ENCODE data around the gene RGS14. TPM values are rescaled to one million over a fixed set of nuclear protein-coding genes. Genes with fewer than 3 reads are reported as not detected.

RGS14 gene, protein sequence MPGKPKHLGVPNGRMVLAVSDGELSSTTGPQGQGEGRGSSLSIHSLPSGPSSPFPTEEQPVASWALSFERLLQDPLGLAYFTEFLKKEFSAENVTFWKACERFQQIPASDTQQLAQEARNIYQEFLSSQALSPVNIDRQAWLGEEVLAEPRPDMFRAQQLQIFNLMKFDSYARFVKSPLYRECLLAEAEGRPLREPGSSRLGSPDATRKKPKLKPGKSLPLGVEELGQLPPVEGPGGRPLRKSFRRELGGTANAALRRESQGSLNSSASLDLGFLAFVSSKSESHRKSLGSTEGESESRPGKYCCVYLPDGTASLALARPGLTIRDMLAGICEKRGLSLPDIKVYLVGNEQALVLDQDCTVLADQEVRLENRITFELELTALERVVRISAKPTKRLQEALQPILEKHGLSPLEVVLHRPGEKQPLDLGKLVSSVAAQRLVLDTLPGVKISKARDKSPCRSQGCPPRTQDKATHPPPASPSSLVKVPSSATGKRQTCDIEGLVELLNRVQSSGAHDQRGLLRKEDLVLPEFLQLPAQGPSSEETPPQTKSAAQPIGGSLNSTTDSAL
- total RNA-seq: 13.6 TPM

DNA sequence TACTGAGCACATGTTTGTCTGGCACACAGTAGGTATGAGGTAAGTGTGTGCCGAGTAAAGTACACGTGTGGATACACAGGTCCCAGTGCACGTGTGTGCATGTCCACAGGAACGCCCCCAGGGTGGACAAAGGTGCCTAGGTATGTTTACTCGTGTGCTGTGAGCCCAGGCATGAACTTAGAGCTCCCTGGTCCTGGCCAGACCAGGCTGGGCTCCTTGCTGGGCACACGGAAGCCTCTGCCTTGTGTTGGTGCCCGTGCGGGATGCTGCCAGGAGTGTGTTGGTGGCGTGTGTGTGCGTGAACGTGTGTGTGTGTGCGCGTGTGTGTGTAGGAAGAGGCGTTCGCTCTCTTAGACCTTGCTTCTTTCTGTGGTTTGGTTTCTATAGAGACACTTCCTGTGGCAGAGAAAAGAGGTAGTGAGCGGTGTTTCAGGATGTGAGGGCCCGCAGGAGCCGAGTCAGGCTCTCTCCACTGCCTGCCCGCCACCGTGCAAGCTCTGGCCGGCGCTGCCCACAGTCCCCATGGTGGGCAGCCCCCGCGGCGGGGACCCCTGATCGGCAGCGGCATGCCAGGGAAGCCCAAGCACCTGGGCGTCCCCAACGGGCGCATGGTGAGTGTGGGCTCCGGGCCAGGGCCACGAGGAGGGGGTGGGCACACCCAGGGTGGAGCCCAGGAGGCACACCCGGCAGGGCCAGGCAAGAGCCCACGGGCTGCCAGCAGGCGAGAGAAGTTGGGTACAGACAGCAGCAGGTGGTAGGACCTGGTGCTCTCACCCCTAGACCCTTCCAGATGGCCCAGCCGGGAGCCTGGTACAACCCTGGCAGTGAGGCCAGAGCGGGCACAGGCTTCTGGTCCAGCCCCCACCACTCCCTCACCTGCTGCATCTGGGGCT is at the start of gene RGS14:
RGS14 (plus strand) TSS at position 466 of the 893 bp plus-strand sequence; CDS start at position 567, 101 bp downstream.
- Histone ChIP-seq H3K9me3 (ENCODE audit: low read depth, low read length) (no peaks in the 10 kb centered on the region), H3K4me1 (ENCODE audit: insufficient read depth, low read length) (peaks cover 92% of the 10 kb centered on the region), H3K4me3 (ENCODE audit: low read length) (peak within 1 kb of the TSS; percentile 61), H3K27me3 (ENCODE audit: insufficient read depth, low read length) (no peaks in the 10 kb centered on the region)

DNA sequence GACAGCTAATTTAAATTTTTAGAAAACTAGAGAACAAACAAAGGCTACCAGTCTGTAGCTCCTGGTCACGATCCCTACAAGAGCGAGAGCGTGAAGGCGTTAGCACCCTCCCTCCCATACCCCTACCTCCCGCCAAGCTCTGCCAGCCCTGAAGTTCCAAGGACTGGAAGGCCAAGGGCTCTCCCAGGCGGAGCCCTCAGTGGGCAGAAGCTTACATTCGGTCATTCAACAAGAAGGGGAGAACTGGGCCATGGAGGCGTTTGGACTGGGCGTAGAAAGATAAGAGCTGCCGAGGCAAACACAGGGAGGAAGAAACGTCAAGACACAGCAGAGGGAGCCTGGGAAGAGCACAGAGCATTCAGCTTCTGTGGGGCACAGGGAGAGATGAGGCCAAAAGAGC is 49.0 kb upstream of the RGS14 start:
- H3K27me3 ChIP-seq (ENCODE audit: insufficient read depth, low read length): no peaks in the 10 kb centered on the region
- H3K4me1 ChIP-seq (ENCODE audit: insufficient read depth, low read length): peaks cover 94% of the 10 kb centered on the region
- H3K9me3 ChIP-seq (ENCODE audit: low read depth, low read length): no peaks in the 10 kb centered on the region
- no peak overlapping the region for H3K4me3 ChIP-seq (ENCODE audit: low read length)

DNA sequence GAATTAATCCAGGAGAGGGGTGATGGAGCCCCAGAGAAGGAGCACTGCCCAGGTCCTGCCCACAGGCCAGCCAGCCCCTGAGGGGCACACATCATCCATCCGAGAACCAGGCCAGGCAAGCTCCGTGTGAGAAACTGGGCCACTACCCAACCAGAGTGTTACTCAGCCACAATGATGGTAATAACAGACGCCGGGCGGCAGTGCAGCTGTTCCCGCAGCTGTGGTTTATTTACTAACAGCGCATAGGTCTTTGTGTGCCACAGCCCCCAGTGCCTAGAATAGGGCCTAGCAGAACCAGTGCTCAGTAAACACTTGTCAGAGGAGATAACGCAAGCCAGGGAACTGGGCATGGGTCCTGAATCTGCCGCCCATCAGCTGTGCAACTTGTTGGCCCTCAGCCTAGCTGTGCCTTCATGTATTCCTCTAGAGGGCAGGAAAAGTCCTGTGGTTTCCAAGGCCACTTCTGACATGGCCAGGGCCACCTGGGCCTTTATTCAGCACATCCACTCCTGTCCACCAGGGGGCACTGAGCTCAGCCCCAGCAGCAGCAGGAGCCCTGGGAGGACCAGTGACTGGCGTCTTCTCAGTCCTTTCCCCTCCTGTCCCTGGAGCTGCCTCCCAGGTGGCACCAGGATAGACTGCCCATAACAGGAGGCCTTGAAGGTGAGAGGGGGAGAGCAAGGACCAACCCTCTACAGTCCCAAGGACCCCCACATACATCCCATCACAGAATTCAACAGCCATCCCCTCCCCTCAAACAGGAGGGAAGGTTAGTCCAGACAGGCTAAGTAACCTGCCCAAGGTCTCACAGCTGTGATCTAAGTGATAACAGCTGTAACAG is 48.2 kb upstream of the RGS14 start:
- Histone ChIP-seq H3K4me3 (ENCODE audit: low read length) (no peak overlapping the region), H3K27me3 (ENCODE audit: insufficient read depth, low read length) (no peaks in the 10 kb centered on the region), H3K9me3 (ENCODE audit: low read depth, low read length) (no peaks in the 10 kb centered on the region), H3K4me1 (ENCODE audit: insufficient read depth, low read length) (peaks cover 90% of the 10 kb centered on the region)

DNA sequence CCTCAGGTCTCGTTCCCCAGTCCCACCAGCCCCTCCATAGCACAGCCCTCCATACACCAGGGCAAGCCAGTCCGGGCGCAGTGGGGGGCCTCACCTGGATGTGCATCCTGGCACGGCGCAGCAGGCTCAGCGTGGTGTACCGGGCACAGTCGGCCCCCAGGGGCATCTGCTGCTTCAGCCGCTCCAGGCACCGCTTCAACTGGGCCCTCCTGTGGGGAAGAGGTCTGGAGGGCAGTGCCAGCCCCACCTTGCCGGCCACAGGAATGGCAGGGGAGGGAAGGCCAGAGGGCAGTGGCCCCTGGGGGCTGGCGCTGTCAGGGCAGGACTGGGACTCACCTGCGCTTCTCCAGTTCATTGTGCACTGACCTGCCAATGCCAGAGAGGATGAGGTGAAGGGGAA is 47.4 kb upstream of the RGS14 start:
- H3K9me3 ChIP-seq (ENCODE audit: low read depth, low read length): no peaks in the 10 kb centered on the region
- H3K27me3 ChIP-seq (ENCODE audit: insufficient read depth, low read length): no peaks in the 10 kb centered on the region
- H3K4me1 ChIP-seq (ENCODE audit: insufficient read depth, low read length): peaks cover 83% of the 10 kb centered on the region
- H3K4me3 ChIP-seq (ENCODE audit: low read length): no peak overlapping the region

DNA sequence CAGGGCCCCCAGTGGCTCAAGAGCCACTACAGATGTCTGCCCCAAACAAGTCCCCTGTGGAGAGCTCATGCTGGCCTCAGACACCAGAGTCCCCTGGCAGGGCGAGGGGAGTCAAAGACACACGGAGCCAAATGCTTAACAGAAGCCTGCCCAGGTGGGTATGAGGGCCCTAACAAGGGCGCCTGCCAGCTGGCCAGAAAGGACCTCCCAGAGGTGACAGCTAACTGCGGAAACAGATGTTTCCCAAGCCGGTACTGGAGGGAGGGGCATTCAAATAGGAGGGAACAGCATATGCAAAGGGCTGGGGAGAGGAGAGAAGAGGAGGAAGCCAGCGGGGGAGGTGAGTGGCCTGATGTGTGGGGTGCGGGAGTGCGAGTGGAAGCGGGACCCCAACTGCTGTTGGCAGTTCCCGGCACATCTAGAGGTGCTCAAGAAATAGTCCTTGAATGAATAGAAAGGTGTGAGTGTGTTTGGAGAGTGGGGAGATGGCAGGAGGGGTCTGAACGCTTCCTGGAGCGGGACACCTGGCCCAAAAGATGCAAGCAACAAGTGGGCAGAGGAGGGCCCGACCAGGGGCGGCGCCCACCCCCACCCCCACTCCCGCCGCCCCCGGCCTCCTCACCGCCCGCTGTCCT is 46.9 kb upstream of the RGS14 start:
- no peaks in the 10 kb centered on the region for H3K9me3 ChIP-seq (ENCODE audit: low read depth, low read length)
- peaks cover 77% of the 10 kb centered on the region for H3K4me1 ChIP-seq (ENCODE audit: insufficient read depth, low read length)
- H3K4me3 ChIP-seq (ENCODE audit: low read length): no peak overlapping the region
- H3K27me3 ChIP-seq (ENCODE audit: insufficient read depth, low read length): no peaks in the 10 kb centered on the region

DNA sequence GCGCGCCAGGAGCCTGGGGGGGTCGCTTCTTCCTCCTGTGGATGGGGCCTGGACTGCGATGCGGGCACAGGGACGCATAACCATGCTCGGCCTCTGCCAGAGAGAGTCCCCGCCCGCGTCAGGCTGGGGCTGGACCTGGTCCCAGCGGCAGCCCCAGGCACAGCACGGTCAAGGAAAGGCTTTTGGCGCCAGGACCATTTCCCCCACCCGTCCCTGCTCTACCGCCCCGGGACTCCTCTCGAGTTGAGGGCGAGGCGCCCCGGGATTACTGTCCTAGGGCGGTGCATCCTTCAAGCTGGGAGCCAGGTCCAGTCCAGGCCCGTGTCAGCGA is 46.4 kb upstream of the RGS14 start:
- no peaks in the 10 kb centered on the region for H3K27me3 ChIP-seq (ENCODE audit: insufficient read depth, low read length)
- H3K4me3 ChIP-seq (ENCODE audit: low read length): peak overlapping the region; percentile 44
- H3K4me1 ChIP-seq (ENCODE audit: insufficient read depth, low read length): peaks cover 73% of the 10 kb centered on the region
- no peaks in the 10 kb centered on the region for H3K9me3 ChIP-seq (ENCODE audit: low read depth, low read length)

DNA sequence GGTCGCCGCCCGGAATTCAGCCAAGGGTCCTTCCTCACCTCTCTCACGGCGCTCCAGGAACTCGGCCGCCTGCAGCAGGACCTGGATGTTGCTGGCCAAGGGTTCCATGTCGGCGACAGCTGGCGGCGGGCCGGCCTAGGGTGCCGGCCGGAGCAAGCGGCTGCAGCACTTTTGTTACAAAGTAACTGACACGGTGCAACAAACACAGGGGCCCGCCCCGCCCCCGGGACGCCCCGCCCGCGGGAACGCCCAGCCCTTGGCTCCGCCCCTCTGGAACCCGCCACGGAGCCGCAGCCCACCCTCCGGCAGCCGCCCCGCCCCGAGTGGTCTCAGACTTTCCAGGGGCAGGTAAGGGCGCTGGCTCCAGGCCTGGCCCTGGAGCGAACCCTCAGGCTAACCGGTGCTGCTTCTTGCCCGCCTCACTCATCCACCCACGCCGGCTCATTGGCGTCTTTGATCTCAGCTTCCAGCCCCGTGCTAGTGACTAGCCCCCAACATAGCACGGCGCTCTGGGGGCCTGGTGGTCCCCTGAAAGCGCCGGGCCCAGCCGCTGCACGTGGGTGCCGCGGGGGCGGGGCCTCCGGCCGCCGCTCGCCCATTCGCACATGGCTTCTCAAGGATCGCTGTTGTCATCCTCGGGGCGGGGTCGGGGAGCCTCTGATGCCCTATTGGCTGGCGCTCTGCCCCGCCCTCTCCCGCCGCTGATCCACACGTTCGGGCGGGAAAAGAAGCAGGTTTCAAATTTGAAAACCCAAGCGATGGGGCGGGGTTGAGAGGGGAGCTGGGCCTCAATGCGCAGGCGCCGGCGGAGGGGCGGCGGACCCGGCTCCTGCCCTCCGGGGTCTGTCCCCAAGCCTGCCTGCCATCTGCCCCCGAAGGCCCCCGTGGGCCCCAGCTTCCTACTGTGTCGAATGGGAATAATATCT is 45.7 kb upstream of the RGS14 start, which contains the start of gene MXD3:
MXD3 (minus strand) TSS at position 176 of the 926 bp plus-strand sequence; CDS start at position 108, 68 bp downstream.
- Histone ChIP-seq H3K4me3 (ENCODE audit: low read length) (peak within 1 kb of the TSS; percentile 44), H3K4me1 (ENCODE audit: insufficient read depth, low read length) (peaks cover 67% of the 10 kb centered on the region), H3K9me3 (ENCODE audit: low read depth, low read length) (no peaks in the 10 kb centered on the region), H3K27me3 (ENCODE audit: insufficient read depth, low read length) (no peaks in the 10 kb centered on the region)

DNA sequence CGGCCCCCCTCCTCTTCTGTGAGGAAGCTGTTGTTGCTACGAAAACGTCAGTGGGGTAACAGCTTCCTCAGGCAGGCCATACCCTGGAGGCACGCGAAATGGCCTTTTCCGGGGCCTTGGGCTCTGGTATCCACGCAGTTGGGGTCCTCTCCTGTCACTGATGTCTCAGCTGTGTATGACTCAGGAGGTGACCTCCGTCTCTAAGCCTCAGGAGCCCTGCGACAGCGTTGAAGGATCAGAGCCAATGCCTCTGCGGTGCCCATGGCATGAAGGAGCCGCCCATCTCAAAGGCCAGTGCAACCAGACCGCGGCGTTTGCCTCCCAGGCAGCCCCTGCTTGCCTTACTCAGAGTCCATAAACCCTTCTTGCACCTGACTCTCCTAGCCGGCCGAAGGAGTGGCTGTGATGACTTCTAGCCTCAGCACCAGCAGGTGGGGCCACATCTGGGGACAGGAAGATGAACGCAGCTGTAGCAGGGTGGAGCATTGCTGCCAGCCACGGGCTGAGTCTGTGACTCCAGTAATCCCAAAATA is 45.0 kb upstream of the RGS14 start:
- peaks cover 61% of the 10 kb centered on the region for H3K4me1 ChIP-seq (ENCODE audit: insufficient read depth, low read length)
- no peak overlapping the region for H3K4me3 ChIP-seq (ENCODE audit: low read length)
- no peaks in the 10 kb centered on the region for H3K27me3 ChIP-seq (ENCODE audit: insufficient read depth, low read length)
- H3K9me3 ChIP-seq (ENCODE audit: low read depth, low read length): no peaks in the 10 kb centered on the region

DNA sequence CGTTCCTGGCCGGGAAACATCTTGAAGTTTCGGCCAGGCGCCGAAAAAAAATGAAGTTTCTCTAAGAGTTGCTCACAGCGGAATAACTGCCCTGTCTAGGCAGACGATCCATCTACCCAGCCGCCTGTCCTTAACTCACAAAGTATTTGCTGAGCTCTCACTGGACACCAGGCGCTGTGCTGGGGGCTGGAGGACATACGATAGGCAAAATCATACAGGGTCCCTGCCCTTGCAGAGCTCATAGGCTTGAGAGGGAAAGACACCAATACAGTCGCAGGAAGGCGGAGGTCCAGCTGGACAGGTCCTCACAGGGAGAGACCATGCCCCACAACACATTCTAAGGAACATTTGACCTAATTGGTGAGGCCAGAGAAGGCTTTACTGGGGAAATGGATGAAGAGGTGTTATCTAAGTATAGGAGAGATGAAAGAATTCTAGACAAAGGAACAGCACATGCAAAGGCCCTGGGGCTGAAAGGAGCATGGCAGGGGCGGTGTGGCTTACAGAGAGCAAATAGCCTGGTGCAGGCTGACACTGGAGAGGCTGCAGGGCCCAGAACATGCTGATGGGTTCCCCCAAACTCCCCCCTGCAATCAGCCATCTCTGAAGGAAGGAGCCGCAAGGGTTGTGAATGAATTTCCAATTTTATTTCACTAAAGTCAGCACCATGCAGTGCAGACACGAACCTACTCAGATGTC is 44.0 kb upstream of the RGS14 start:
- Histone ChIP-seq H3K27me3 (ENCODE audit: insufficient read depth, low read length) (no peaks in the 10 kb centered on the region), H3K4me1 (ENCODE audit: insufficient read depth, low read length) (peaks cover 57% of the 10 kb centered on the region), H3K9me3 (ENCODE audit: low read depth, low read length) (no peaks in the 10 kb centered on the region)

DNA sequence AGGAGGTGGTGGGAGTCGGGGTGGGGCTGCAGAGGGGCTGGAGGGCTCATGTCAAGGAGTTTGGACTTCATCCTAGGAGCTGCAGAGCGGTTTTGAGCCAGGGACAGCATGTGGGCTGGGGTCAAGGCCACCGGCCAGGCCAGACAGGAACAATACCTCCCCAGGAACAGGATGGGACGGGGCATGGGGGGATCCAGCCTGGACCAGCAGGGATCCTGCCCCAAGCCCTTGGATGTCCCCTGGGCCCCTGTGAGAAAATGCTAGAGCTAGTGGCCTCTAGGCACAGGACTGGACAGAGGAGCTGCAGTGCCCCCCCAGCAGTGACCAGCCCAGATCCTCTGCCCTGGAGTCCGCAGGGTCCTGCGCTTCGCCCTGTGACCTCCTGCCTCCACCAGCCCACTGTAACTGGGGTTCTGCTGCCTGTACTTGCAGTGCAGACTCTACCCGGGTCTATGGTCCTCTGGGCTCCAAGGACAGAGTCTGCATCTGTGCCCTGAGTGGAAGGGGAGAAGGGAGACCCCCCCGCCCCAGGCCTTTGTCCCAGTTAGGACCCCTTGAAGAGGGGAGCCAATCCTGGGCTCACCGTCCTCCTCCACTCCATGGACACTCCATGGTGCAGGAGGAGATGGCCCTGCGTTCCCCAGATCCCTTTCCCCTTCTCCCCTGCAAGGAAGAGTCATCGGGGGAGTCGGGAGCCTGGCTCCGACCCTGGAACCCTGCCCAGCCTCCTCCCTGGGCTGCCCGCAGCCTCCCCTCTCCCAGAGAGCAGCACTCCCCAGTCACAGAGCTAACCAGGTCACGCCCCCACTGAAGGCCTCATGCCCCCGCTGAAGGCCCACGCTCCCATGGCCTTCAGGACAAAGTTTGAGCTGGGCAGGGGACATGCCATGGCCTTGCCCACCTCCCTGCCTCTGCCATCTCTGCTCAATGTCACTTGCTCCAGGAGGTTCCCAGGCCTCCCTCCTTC is 43.1 kb upstream of the RGS14 start:
- Histone ChIP-seq H3K27me3 (ENCODE audit: insufficient read depth, low read length) (no peaks in the 10 kb centered on the region), H3K4me1 (ENCODE audit: insufficient read depth, low read length) (peaks cover 51% of the 10 kb centered on the region), H3K4me3 (ENCODE audit: low read length) (no peak overlapping the region), H3K9me3 (ENCODE audit: low read depth, low read length) (no peaks in the 10 kb centered on the region)

More for the DNA sequence above, 44.0 kb upstream of the RGS14 start:
- H3K4me3 ChIP-seq (ENCODE audit: low read length): no peak overlapping the region

DNA sequence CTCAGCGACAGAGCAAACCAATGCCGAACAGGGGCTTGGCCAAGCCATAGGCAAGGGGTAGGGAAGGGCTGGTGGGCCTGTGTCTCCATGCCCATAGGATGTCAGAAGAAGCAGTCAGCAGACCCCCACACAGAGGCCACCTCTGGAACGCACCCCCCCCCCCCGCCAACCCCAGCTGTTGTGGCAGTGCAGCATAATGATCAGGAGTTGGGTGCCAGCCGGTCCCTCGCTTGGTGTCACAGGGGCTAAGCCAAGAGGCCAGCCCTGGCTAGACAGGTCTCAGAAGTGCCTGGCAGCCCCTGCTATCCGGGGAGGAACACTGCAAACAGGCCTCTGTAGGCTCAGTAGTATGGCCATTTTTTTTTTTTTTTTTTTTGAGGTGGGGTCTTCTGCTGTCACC is 42.3 kb upstream of the RGS14 start:
- Histone ChIP-seq H3K4me1 (ENCODE audit: insufficient read depth, low read length) (peaks cover 51% of the 10 kb centered on the region), H3K27me3 (ENCODE audit: insufficient read depth, low read length) (no peaks in the 10 kb centered on the region), H3K4me3 (ENCODE audit: low read length) (no peak overlapping the region), H3K9me3 (ENCODE audit: low read depth, low read length) (no peaks in the 10 kb centered on the region)

DNA sequence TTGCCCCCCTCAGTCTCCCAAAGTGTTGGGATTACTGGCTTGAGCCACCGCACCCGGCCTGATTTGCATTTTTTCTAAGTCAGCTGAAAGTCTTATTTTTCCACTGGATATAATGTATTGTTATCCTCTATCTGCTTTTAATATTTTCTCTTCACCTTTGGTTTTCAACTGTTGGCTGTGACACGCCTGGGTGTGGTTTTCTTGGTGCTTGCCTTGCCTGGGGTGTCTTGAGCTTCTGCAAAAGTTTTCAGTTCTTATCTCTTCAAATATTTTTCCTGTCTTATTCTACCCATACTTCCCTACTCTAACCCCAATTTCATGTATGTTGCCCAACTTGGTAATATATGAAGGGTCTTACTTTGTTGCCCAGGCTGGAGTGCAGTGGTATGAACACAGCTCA is 41.7 kb upstream of the RGS14 start:
- Histone ChIP-seq H3K9me3 (ENCODE audit: low read depth, low read length) (no peaks in the 10 kb centered on the region), H3K4me3 (ENCODE audit: low read length) (no peak overlapping the region), H3K4me1 (ENCODE audit: insufficient read depth, low read length) (peaks cover 51% of the 10 kb centered on the region), H3K27me3 (ENCODE audit: insufficient read depth, low read length) (no peaks in the 10 kb centered on the region)

Data from mononuclear cell (primary cell).